ENCODE measurements around the gene STK39. TPM values are rescaled to one million over a fixed set of nuclear protein-coding genes. Genes with fewer than 3 reads are reported as not detected.

Gene STK39
- polyA plus RNA-seq, 1 experiment: 25.2 TPM

- no peak for DNase-seq (ENCODE audit: low read depth, low spot score)
- TF ChIP-seq CTCF (IDR thresholded peaks at IDR 0.05; ENCODE audit: low read depth, low read length): no peak
- H3K9me3 ChIP-seq (ENCODE audit: control insufficient read depth, insufficient read depth, low read length): no peaks in the 10 kb centered on the region
- no peaks in the 10 kb centered on the region for H3K27me3 ChIP-seq (ENCODE audit: control insufficient read depth, insufficient read depth, low read length)
- no peak overlapping the region for H3K27ac ChIP-seq (ENCODE audit: low read depth, low read length)
- no peak overlapping the region for H3K4me3 ChIP-seq (ENCODE audit: low read depth, low read length)
- ChIA-PET POLR2A (no interaction called here), CTCF (no interaction called here)
Measured at GRCh38 chr2:168215813-168216212, 31.6 kb downstream of the STK39 start.

DNA sequence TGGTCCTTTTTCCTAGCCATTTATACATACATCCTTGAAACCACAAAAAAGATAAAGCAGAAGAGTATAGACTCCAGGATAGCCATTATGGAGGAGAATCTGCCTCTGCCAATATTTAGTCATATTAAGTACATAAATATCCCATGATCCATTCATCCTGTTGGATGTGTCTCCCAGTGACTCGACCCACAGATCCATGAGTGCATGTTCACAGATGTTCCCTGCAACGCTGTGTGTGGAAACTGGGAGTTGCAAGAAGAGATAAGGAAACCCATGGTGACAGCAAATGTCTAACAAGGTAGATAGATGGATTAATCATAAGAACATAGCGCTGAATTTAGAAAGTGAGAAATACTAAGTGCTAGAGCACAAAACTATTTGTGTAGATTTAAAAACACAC lies 34.5 kb downstream of the STK39 start:
- DNase-seq (ENCODE audit: low read depth, low spot score): no peak
- no peaks in the 10 kb centered on the region for H3K27me3 ChIP-seq (ENCODE audit: control insufficient read depth, insufficient read depth, low read length)
- ChIA-PET POLR2A (no interaction called here), CTCF (no interaction called here)
- H3K9me3 ChIP-seq (ENCODE audit: control insufficient read depth, insufficient read depth, low read length): no peaks in the 10 kb centered on the region
- H3K4me3 ChIP-seq (ENCODE audit: low read depth, low read length): no peak overlapping the region
- no peak for TF ChIP-seq CTCF (IDR thresholded peaks at IDR 0.05; ENCODE audit: low read depth, low read length)
- H3K27ac ChIP-seq (ENCODE audit: low read depth, low read length): no peak overlapping the region

- no peak overlapping the region for H3K4me3 ChIP-seq (ENCODE audit: low read depth, low read length)
- TF ChIP-seq CTCF (IDR thresholded peaks at IDR 0.05; ENCODE audit: low read depth, low read length): no peak
- H3K27ac ChIP-seq (ENCODE audit: low read depth, low read length): no peak overlapping the region
- no peak for DNase-seq (ENCODE audit: low read depth, low spot score)
- CTCF ChIA-PET: no interaction called here
- H3K9me3 ChIP-seq (ENCODE audit: control insufficient read depth, insufficient read depth, low read length): no peaks in the 10 kb centered on the region
- H3K27me3 ChIP-seq (ENCODE audit: control insufficient read depth, insufficient read depth, low read length): no peaks in the 10 kb centered on the region
- POLR2A ChIA-PET: no interaction called here
Measured at GRCh38 chr2:168212167-168212566, 35.2 kb downstream of the STK39 start.

DNA sequence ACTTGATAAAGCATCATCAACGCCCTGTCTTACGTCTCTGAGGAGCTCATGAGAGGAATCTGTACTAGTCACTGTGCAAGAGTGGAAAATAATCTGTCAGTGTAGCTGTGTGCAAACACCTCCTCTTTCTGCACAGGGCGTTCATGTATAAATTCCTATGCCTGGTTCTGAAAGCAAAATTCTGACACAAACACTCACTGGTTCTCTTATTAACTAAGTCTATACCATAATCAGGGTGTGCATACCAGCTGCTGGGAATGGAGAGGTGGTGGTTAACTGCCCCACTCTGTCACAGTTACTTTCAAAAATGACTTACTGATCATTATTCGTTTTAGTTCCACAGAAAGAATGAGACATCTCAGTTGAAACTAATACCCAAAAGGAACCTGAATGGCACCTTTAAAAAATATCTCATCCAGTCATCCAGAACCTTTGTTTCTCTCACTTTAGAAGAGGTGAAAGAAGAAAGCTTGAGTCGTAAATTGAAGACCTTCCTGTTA lies 35.7 kb downstream of the STK39 start:
- no peak for TF ChIP-seq CTCF (IDR thresholded peaks at IDR 0.05; ENCODE audit: low read depth, low read length)
- Histone ChIP-seq H3K27me3 (ENCODE audit: control insufficient read depth, insufficient read depth, low read length) (no peaks in the 10 kb centered on the region), H3K27ac (ENCODE audit: low read depth, low read length) (peak overlapping the region; percentile 34), H3K9me3 (ENCODE audit: control insufficient read depth, insufficient read depth, low read length) (no peaks in the 10 kb centered on the region), H3K4me3 (ENCODE audit: low read depth, low read length) (no peak overlapping the region)
- DNase-seq (ENCODE audit: low read depth, low spot score): no peak
- POLR2A ChIA-PET: interaction anchor here (0.6 kb wide), 1 partner anchor 8 kb away, joined by 3 read pairs; no protein-coding TSS in a partner anchor
- CTCF ChIA-PET: interaction anchor here (0.6 to 1.1 kb wide), 2 partner anchors 93 to 95 kb away, joined by 3 to 5 read pairs; no protein-coding TSS in a partner anchor

GRCh38 chr2:168210895-168211570 lies 36.4 kb downstream of the STK39 start:
- H3K4me3 ChIP-seq (ENCODE audit: low read depth, low read length): no peak overlapping the region; the same call in 1 of the 2 replicates
- ChIA-PET POLR2A (interaction anchor here (0.6 kb wide), 1 partner anchor 9 kb away, joined by 3 read pairs; no protein-coding TSS in a partner anchor), CTCF (interaction anchor here (0.6 to 1.1 kb wide), 3 partner anchors 92 to 611 kb away, joined by 3 to 5 read pairs (median 3); no protein-coding TSS in a partner anchor)
- peak; percentile 65 for DNase-seq (ENCODE audit: low read depth, low spot score)
- no peaks in the 10 kb centered on the region for H3K27me3 ChIP-seq (ENCODE audit: control insufficient read depth, insufficient read depth, low read length)
- H3K9me3 ChIP-seq (ENCODE audit: control insufficient read depth, insufficient read depth, low read length): no peaks in the 10 kb centered on the region
- no peak for TF ChIP-seq CTCF (IDR thresholded peaks at IDR 0.05; ENCODE audit: low read depth, low read length)
- H3K27ac ChIP-seq (ENCODE audit: low read depth, low read length): peak overlapping the region; percentile 78

All from AG04450 (cell line).